HepG2 (cell line): ENCODE data around the gene LTA. TPM values are rescaled to one million over a fixed set of nuclear protein-coding genes. Genes with fewer than 3 reads are reported as not detected.

ENCODE experiments used
- ARNT2 ChIP-seq: sonication (generic); formaldehyde crosslinking; IDR thresholded peaks from 2 replicates; pipeline ENCODE4 v1.8.0; 2022; ENCODE audit warnings: mild to moderate bottlenecking, low read depth, missing genetic modification reagents, moderate library complexity
- BCL6 ChIP-seq: IDR thresholded peaks from 2 replicates; pipeline ENCODE4 v1.6.1; 2016; ENCODE audit warnings: missing genetic modification reagents, missing compliant biosample characterization
- CTCF ChIP-seq: sonication (generic); formaldehyde crosslinking; IDR thresholded peaks from 2 replicates; pipeline ENCODE4 v1.5.0; 2020; ENCODE audit warnings: mild to moderate bottlenecking, missing genetic modification reagents, moderate library complexity
- HES4 ChIP-seq: sonication (generic); formaldehyde crosslinking; IDR thresholded peaks from 2 replicates; pipeline ENCODE4 v1.9.0; 2021; ENCODE audit warnings: mild to moderate bottlenecking, missing genetic modification reagents, borderline replicate concordance
- KLF15 ChIP-seq: sonication (generic); formaldehyde crosslinking; IDR thresholded peaks from 2 replicates; pipeline ENCODE4 v1.8.1; 2023; ENCODE audit warnings: borderline replicate concordance, mild to moderate bottlenecking, inconsistent platforms, missing genetic modification reagents, mixed read lengths
- MTF1 ChIP-seq: sonication (generic); formaldehyde crosslinking; IDR thresholded peaks from 2 replicates; pipeline ENCODE4 v1.5.0; 2020; ENCODE audit warnings: missing genetic modification reagents
- MYC ChIP-seq: sonication (generic); formaldehyde crosslinking; IDR thresholded peaks from 2 replicates; pipeline ENCODE4 v1.9.0; 2021; ENCODE audit warnings: missing genetic modification reagents, borderline replicate concordance
- RXRA ChIP-seq: sonication (generic); formaldehyde crosslinking; IDR thresholded peaks from 2 replicates; pipeline ENCODE4 v1.5.1; 2020; ENCODE audit warnings: missing genetic modification reagents
- SMAD1 ChIP-seq: sonication (generic); formaldehyde crosslinking; IDR thresholded peaks from 2 replicates; pipeline ENCODE4 v1.4.0; 2020; ENCODE audit warnings: missing genetic modification reagents, low read depth, mild to moderate bottlenecking, borderline replicate concordance
- SYNCRIP ChIP-seq: fragments of 200-400 bp; formaldehyde crosslinking; IDR thresholded peaks from 2 replicates; pipeline ENCODE4 v1.6.1; 2018; ENCODE audit warnings: mild to moderate bottlenecking, low read depth, low read length; ENCODE audit not compliant: insufficient read depth
- ZBTB43 ChIP-seq: sonication (generic); formaldehyde crosslinking; conservative IDR thresholded peaks from 2 replicates; pipeline ENCODE4 v1.4.0; 2020; ENCODE audit warnings: missing genetic modification reagents
- ZNF143 ChIP-seq: sonication (generic); formaldehyde crosslinking; IDR thresholded peaks from 2 replicates; pipeline ENCODE4 v1.4.0; 2020; ENCODE audit warnings: missing genetic modification reagents
- ZNF367 ChIP-seq: sonication (generic); formaldehyde crosslinking; IDR thresholded peaks from 2 replicates; pipeline ENCODE4 v1.4.0; 2020; ENCODE audit warnings: missing genetic modification reagents, borderline replicate concordance
- ZNF451 ChIP-seq: sonication (generic); formaldehyde crosslinking; IDR thresholded peaks from 2 replicates; pipeline ENCODE4 v1.5.0; 2020; ENCODE audit warnings: mild to moderate bottlenecking, missing genetic modification reagents
- ZNF468 ChIP-seq: sonication (generic); formaldehyde crosslinking; IDR thresholded peaks from 2 replicates; pipeline ENCODE4 v1.8.0; 2022; ENCODE audit warnings: mild to moderate bottlenecking, moderate library complexity, missing genetic modification reagents
- polyA plus RNA-seq, 8 experiments: library from polyadenylated mRNA; depleted of rRNA in 3 of 8; stranded (reverse) in 7 of 8; unstranded in 1 of 8; fragments of >200 nt; fragmentation: Illumina TruSeq in 4 of 8; extraction: Trizol in 4 of 8; gene quantifications; 2 replicates each; pipeline versions ENCODE4 v1.2.1 to v1.2.3, GENCODE V29; 2011 to 2016; ENCODE audit warnings: low read depth in 4 of 8, missing spikeins in 1 of 8, mixed read lengths in 1 of 8; ENCODE audit not compliant: insufficient read depth in 1 of 8
- total RNA-seq, 5 experiments: library from RNA; depleted of rRNA; stranded (reverse); fragments of >200 nt; fragmentation: Illumina TruSeq; extraction: Trizol; gene quantifications; 2 replicates each; pipeline ENCODE4 v1.2.3, GENCODE V29; 2016; ENCODE audit warnings: low read depth in 1 of 5
- TF ChIP-seq, protein P1 (sequence below): sonication (generic); formaldehyde crosslinking; IDR thresholded peaks from 2 replicates; pipeline ENCODE4 v1.5.0; 2020; ENCODE audit warnings: mild to moderate bottlenecking, missing genetic modification reagents, borderline replicate concordance
- TF ChIP-seq, protein P2 (sequence below): IDR thresholded peaks from 2 replicates; pipeline ENCODE4 v1.6.1; 2018; ENCODE audit warnings: missing genetic modification reagents
- TF ChIP-seq, protein P3 (sequence below): sonication (generic); formaldehyde crosslinking; IDR thresholded peaks from 2 replicates; pipeline ENCODE4 v1.9.0; 2022; ENCODE audit warnings: missing genetic modification reagents, mild to moderate bottlenecking, borderline replicate concordance

LTA gene
- total and polyA plus RNA-seq, 2 of the 13 experiments (the other 11 are each of a cell fraction or from before 2014, with no cell fraction given): 0.09 TPM; not detected in 1

GRCh38 chr6:31580807-31581433, 8.8 kb downstream of the LTA start (continued):
- TF ChIP-seq HES4 (CRISPR knock-in tag) (0 out of 2 replicates have a peak, but pooled peaks have one; percentile 20), ZNF451 (peak; percentile 38; the same call in 1 of the 2 replicates), MYC (CRISPR knock-in tag) (peak; percentile 76), CTCF (CRISPR knock-in tag) (peak; percentile 95), RXRA (peak; percentile 47; the same call in 1 of the 2 replicates), ZNF143 (CRISPR knock-in tag) (0 out of 2 replicates have a peak, but pooled peaks have one; percentile 18), MTF1 (CRISPR knock-in tag) (no peak), ZNF468 (CRISPR knock-in tag) (0 out of 2 replicates have a peak, but pooled peaks have one; percentile 40), SMAD1 (CRISPR knock-in tag) (peak; percentile 89), SYNCRIP (no peak), ARNT2 (no peak), BCL6 (CRISPR knock-in tag) (0 out of 2 replicates have a peak, but pooled peaks have one; percentile 45), KLF15 (CRISPR knock-in tag) (no peak), ZNF367 (CRISPR knock-in tag) (no peak), ZBTB43 (CRISPR knock-in tag) (no peak)
- TF ChIP-seq, protein P1, sequence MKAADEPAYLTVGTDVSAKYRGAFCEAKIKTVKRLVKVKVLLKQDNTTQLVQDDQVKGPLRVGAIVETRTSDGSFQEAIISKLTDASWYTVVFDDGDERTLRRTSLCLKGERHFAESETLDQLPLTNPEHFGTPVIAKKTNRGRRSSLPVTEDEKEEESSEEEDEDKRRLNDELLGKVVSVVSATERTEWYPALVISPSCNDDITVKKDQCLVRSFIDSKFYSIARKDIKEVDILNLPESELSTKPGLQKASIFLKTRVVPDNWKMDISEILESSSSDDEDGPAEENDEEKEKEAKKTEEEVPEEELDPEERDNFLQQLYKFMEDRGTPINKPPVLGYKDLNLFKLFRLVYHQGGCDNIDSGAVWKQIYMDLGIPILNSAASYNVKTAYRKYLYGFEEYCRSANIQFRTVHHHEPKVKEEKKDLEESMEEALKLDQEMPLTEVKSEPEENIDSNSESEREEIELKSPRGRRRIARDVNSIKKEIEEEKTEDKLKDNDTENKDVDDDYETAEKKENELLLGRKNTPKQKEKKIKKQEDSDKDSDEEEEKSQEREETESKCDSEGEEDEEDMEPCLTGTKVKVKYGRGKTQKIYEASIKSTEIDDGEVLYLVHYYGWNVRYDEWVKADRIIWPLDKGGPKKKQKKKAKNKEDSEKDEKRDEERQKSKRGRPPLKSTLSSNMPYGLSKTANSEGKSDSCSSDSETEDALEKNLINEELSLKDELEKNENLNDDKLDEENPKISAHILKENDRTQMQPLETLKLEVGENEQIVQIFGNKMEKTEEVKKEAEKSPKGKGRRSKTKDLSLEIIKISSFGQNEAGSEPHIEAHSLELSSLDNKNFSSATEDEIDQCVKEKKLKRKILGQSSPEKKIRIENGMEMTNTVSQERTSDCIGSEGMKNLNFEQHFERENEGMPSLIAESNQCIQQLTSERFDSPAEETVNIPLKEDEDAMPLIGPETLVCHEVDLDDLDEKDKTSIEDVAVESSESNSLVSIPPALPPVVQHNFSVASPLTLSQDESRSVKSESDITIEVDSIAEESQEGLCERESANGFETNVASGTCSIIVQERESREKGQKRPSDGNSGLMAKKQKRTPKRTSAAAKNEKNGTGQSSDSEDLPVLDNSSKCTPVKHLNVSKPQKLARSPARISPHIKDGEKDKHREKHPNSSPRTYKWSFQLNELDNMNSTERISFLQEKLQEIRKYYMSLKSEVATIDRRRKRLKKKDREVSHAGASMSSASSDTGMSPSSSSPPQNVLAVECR: peak; percentile 84; the same call in 1 of the 2 replicates
- TF ChIP-seq, protein P2, sequence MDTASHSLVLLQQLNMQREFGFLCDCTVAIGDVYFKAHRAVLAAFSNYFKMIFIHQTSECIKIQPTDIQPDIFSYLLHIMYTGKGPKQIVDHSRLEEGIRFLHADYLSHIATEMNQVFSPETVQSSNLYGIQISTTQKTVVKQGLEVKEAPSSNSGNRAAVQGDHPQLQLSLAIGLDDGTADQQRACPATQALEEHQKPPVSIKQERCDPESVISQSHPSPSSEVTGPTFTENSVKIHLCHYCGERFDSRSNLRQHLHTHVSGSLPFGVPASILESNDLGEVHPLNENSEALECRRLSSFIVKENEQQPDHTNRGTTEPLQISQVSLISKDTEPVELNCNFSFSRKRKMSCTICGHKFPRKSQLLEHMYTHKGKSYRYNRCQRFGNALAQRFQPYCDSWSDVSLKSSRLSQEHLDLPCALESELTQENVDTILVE (CRISPR knock-in tag): peak; percentile 68; the same call in 1 of the 2 replicates
- TF ChIP-seq, protein P3, sequence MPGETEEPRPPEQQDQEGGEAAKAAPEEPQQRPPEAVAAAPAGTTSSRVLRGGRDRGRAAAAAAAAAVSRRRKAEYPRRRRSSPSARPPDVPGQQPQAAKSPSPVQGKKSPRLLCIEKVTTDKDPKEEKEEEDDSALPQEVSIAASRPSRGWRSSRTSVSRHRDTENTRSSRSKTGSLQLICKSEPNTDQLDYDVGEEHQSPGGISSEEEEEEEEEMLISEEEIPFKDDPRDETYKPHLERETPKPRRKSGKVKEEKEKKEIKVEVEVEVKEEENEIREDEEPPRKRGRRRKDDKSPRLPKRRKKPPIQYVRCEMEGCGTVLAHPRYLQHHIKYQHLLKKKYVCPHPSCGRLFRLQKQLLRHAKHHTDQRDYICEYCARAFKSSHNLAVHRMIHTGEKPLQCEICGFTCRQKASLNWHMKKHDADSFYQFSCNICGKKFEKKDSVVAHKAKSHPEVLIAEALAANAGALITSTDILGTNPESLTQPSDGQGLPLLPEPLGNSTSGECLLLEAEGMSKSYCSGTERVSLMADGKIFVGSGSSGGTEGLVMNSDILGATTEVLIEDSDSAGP (CRISPR knock-in tag): peak; percentile 77; the same call in 1 of the 2 replicates
